ENCODE results near the gene TSC2.
A peak's percentile ranks its signal among the peaks of the same experiment; 100 is the strongest.

TSC2 gene

DNA sequence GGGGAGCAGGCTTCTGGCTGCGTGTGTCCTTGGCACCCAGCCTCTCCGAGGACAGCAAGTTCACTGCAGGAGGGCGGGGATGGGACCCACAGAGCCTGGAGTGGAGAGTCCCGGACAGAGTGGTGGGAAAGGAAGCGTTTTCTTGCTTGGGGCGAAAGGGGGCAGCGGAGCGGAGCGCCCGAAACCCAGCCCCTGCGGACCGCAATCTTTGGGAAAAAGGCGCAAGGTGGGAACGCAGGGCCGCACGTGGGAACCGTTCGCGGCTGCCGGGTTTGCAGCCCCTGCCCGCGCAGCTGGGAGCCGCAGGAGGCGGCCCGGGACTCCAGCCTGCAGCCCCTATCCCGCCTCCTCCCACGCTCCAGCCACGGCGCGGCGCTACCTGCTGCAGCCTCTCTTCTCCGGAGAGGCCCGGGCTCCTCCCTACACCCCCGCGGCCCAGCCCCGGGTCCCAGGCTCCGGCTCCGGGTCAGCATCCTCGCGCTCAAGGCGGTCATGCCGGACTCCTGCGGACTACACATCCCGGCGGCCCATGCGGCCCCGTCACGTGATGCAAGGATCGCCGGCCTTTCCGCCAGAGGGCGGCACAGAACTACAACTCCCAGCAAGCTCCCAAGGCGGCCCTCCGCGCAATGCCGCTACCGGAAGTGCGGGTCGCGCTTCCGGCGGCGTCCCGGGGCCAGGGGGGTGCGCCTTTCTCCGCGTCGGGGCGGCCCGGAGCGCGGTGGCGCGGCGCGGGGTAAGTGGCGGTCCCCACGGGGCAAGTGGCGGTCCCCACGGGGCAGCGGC lies at the start of gene TSC2, which contains the start of gene NTHL1:
Gene TSC2, plus strand, starts transcription at position 656 of the 786 bp plus-strand sequence. CDS start 631 bp downstream, outside the sequence.
Gene NTHL1, minus strand, starts transcription at position 505 of the 786 bp plus-strand sequence. Its CDS starts 11 bp downstream, at position 494.
- DNase-seq = peak; percentile 88 to 95

DNA sequence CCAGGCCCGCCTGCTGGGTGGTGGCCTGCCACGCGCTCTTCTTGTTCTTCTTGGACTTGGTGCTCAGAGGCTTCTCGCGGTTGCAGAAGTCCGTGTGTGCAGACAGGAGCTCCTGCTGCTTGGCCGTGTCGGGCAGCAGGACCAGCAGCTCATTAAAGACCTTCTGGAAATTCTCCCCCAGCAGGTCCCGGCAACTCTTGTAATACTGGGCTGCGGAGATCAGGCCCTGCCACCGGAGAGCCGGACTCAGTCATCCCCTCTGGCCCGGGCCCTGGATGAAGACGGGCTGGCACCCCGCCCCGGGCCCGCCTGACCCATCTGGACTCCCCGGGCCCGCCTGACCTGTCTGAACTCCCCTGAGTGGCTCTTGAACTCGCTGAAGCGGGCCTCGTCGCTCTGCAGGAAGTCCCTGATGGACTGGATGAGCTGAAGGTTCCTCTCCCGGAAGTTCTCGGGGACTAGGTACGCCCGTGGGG lies 49.4 kb upstream of the TSC2 start:
- DNase-seq = no peak

- no peak for DNase-seq
These were observed 48.7 kb upstream of the TSC2 start for GRCh38 chr16:1998852-1999801.

DNA sequence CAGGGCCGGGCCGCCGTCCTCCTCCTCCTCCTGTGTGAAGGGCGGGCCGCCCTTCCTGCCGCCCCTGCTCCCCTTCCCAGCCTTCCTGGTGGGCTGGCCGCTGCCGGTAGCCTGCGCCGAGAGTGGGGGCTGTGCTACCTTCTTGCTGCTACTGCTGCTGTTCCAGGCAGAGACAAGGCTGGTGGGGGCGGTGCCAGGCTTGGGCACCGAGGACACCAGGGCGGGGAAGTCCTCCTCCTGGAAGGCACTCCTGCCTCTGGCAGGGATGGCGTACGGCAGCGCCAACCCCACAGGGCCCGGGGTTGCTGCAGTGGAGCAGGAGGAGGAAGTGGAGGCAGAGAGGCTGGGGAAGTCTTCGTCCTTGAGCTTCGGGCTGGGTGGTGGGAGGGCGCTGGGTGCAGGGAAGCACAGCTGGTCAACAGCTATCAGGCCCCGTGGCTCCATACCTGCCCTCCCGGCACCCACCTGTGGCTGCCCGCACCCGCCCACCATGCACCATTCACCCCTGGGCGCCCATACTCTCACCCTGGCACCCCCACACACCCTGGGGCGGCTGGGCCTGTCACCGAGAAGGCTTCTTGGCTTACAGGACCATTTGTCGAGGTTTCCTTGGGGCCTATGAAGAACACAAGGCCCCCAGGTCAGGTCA lies 47.8 kb upstream of the TSC2 start:
- DNase-seq = no peak

DNA sequence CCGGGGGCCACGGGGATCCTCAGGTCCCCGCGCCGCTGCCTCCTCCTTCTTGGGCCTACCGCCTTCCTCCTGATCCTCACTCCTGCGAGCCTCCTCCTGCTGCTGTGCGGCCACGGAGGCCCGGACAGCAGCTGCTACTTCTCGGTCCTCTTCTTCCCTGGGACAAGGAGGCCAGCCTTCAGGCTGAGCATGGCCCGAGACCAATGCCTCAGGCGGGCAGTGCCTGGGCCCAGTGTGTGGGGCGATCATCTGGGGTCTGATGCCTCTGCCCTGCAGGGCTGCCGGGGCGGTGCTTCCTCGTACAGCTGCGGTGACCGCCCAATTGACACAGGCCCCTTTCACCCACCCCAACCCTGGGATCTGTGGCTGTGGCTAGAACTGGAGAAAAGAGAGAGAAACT lies 46.8 kb upstream of the TSC2 start:
- no peak for DNase-seq

GRCh38 chr16:2001456-2002355 lies 46.1 kb upstream of the TSC2 start:
- DNase-seq = no peak

- DNase-seq = no peak
These were observed 45.2 kb upstream of the TSC2 start for GRCh38 chr16:2002406-2003230.

DNA sequence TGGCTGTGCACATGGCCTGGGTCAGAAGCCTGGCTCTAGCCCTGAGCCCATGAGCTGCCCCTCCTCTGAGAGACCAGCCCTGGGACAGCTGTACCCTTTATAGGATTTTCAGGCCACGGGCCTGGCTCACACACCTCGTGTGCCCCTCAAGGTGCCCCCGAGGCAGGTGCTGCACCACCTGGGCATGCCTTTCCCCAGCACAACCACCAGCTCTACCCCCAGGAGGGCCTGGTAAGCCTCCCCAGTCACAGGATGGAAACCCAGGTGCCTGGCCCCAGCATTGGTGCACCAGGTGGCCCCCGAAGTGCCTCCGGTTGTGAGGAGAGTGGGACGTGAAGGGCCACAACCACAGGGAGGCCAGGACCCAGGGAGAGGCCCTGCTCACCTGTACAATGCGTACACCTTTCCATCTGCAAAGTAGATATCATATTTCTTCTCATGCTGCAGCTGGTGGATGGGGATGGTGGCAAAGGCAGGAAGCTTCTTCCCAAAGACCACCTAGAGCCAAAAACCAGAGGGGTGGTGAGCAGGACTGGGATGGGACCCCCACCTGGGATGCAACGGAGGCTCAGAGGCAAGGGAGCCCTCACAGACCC lies 44.5 kb upstream of the TSC2 start:
- no peak for DNase-seq

DNA sequence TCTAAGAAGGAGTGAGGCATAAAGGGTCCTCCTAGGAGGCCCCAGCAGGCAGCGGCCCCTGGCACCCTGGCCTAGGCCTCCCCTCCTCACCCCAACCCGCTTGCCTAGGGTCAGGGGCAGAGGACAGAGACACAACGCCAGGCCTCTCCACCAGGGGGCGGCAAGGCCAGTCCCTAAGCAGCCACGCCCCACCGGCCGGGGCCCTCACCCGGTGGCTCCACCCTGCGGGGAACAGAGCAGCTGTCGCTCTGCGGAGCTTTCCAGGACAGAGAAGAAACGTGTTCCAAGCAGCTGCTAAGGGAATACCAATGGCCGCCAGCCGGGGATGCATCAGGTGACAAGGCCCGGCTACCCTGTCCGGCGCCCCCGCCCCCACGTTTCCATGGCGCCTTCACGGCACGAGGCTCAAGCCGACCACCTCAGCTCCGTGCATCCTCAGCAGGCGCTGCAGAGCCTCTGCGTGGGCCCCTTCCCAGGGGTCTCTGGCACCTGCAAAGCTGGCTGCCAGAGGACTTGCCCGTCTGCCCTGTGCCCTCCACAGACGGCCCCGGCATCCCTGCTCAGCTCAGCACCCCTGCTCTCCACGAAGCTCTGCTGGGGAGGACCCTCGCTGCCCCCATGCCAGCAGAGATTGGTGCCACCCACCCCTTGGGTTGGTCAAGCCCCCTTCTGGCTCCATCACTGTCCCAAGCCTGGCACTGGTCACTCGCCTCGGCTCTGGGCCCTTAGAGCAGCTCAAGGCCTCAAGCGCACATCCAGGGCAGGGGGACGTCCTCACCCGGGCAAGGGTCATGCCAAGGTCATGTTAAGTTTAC lies 43.8 kb upstream of the TSC2 start:
- DNase-seq = peak; percentile 88 to 95

GRCh38 chr16:2004795-2005517 lies 42.8 kb upstream of the TSC2 start:
- no peak for DNase-seq

DNA sequence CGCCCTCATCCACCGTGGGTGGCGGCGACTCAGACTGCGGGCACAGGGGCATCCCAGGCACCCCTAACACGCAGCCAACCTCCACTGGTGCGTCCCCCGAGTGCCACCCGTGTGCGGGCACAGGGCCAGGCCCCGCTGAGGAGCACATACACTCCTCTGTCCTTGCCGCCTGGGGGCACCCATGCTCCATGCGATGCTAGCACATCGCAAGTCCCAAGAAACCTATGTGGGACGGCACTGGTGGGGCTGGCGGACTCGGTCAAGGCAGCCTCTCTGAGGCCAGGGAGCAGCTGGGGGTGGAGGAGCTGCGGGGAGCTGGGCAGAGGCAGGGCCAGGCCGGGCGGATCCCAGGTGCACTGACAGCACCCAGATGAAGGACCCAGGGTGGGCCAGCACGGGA lies 42.1 kb upstream of the TSC2 start:
- DNase-seq = peak in 1 of 2 experiments; percentile 57

GRCh38 chr16:2006317-2006716 lies 41.5 kb upstream of the TSC2 start:
- DNase-seq = no peak

GRCh38 chr16:2007081-2007836 lies 40.5 kb upstream of the TSC2 start:
- DNase-seq = no peak

DNA sequence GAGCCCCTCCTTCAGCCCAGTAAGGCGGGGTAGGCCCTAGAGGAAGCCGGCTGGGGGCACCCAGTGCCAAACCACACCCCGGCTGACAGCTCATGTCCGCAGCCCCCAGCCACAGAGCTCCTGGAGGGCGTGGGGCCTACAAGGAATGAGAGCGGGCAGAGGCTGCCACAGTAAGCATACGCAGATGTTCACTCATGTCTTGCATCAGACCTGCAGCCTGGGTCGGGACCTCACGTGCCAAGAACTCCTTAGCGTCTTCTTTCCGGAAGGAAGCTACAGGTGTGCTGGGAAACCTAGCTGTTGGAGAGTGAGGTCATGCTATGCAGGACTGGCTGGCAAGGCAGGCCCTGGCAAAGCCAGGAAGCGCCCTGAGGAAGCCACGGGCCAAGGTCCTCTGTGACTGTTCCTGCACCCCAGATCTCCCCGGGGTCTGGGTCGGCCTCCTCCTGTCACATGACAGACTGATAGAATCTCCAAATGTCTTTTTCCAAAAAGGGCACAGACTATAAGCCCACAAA lies 39.7 kb upstream of the TSC2 start:
- no peak for DNase-seq

DNA sequence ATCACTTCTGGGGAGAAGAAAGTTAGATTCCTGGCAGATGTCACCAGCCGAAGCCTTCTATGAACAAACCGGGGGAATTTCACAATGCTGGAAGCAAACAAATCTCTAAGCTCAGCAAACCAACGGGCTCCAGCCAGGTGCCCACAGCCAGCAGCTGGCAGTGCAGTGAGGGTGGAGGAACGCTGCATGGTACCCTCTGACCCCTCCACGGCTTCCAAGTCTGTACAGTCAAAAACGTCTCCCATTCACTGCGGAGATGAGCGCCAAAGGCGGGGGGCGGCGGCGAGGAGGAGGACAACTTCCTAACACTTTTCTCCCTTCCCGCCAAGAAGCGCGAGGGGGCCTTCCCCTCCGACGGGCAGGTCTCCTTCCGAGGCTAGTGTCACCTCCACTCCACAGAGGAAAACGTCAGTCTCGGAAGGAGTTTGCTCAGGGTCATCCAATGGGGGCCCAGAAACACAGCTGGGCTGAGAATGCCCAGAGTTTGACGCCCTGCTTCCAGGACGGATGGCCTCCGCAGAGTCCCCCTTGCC lies 39.1 kb upstream of the TSC2 start:
- no peak for DNase-seq

GRCh38 chr16:2009164-2009711 lies 38.5 kb upstream of the TSC2 start:
- DNase-seq = no peak

DNA sequence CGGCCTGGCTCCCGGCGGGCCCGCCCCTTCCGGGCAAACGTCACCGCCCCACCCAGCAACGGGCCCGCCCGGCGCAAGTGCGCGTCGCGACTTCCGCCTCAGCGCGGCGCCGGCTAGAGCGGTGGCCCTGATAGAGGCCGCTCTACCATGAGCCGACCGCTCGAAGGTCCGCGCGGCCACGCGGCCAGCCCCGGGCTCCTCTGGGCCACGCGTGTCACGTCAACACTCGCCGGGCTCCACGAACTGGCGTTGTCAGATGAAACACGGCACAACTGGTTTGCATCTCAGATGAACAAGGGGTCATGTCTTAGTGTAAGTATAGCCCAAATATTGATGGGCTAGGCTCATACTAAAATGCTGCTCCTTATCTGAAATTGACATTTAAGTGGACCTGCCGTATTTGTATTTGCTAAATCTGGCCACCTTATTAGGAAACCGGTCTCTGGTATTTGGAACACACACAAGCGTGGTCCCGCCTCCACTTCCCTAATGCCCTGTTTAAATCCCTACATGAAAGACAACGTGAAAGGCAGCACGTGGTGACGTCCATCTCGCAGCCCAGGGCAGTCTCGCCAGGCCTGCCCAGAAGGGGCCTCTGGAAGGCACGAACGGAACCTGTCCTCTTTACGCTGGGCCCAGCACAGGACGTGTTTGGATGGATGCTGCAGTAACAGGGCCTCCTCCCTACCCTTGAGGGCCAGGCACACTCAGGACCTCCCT lies 37.8 kb upstream of the TSC2 start, which contains the start of gene ZNF598:
Gene ZNF598, minus strand, starts transcription at position 31 of the 720 bp plus-strand sequence.
- peak; percentile 60 to 89 for DNase-seq

Data from NCI-H446 (cell line).